T1000 (cell line): ENCODE results near the gene XNDC1N.
A peak's percentile ranks its signal among the peaks of the same experiment; 100 is the strongest.

Experiments used
- DNase-seq: peaks from one replicate; lab custom pipeline; 2025; ENCODE audit warnings: mixed read lengths; lab: John Stamatoyannopoulos, UW

The XNDC1N gene, protein sequence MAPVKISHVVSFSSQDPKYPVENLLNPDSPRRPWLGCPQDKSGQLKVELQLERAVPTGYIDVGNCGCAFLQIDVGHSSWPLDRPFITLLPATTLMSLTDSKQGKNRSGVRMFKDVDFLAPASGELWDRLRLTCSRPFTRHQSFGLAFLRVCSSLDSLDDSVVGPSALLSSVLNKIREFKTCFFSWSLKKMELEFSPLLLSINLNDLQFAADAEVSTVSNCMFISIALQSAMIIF

GRCh38 chr11:71927820-71928736, at the start of gene XNDC1N:
XNDC1N (minus strand) TSS chr11:71928594; CDS start chr11:71923353, 5,241 bp downstream.
- DNase-seq = peak; percentile 87

GRCh38 chr11:71977743-71978418, 49.5 kb upstream of the XNDC1N start:
- DNase-seq = no peak

- no peak for DNase-seq
These were observed 48.7 kb upstream of the XNDC1N start for GRCh38 chr11:71977090-71977489.

DNA sequence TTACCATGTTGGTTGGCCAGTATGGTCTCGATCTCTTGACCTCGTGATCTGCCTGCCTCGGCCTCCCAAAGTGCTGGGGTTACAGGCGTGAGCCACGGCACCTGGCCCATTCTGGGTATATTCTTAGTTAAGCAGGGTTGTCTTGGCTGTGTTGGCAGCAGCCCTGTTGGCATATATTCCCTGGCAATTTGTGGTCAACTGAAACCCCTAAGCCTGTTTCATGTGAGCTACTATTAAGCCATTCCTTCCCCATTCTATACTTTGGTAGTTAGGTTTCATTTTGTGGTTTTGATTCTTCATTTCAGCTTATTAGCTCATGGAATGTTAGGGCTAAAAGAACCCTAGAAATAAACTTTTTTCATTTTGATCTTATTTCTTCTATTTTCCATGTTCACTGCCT, 48.2 kb upstream of the XNDC1N start:
- DNase-seq = no peak

DNA sequence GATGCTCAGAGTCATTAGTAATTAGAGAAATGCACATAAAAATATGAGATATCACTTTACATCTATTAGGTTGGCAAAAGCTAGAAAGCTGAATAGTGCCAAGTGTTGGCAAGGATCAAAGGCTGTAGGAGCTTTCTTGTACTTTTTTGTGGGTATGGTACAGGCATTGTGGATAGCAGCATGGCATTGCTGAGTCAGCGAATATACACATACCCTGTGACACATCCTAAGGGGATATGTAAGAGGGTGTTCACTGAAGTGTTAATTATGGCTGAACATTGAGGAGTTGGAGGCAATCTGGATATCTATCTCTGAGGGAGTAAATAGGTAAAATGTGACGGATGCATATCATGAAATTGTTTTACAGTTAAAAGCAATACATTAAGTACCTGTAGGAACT, 43.3 kb upstream of the XNDC1N start:
- DNase-seq = no peak

- DNase-seq = no peak
These were observed 36.2 kb upstream of the XNDC1N start for GRCh38 chr11:71964641-71965040.

- no peak for DNase-seq
These were observed 35.1 kb upstream of the XNDC1N start for GRCh38 chr11:71963468-71963867.

GRCh38 chr11:71962428-71963038, 34.1 kb upstream of the XNDC1N start:
- no peak for DNase-seq

DNA sequence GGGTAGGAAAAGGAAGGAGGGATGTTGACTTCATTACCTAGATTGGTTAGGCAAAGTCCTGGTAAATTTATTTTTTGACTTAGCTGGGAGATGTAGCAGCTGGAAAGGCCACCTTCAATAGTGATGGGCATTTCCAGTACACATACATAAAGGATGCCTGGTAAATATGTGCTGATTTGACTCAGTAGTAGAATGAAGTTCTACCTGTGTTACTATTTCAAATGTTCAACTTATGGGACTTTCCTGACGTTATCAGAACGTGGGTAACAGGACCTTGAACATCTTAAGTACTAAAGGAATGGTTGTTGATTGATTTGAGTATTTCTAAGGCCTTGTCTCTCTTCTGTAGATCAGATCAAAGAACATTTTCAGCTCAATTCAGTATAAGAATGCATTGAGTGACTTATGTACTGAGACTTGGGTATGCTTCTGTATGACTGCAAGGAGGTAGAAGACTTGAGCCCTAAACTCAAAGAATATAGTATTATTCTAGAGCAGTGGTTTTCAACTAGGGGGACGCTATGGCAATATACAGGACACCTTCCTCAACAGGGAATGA, 27.6 kb upstream of the XNDC1N start:
- DNase-seq = no peak

DNA sequence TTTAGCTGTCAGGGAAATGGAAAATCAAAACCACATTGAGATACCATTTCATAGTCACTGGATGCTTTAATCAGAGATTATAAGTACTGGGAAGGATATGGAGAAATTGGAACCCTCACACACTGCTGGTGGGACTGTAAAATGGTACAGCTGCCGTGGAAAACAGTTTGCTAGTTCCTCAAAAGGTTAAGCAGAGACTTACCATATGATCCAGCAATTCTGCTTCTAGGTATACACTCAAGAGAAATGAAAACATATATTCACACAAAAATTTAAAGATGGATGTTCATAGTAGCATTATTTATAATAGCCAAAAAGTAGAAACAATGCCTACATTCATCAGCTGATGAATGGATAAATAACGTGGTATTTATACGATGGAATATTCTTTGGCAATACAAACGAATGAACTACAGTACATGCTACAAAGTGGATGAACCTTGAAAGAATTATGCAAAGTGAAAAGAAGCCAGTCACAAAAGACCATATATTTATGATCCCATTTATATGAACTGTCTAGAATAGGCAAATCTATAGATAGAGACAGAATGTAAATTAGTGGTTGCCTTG, 23.4 kb upstream of the XNDC1N start:
- DNase-seq = no peak

GRCh38 chr11:71949034-71949433, 20.6 kb upstream of the XNDC1N start:
- DNase-seq = no peak

- no peak for DNase-seq
These were observed 20.1 kb upstream of the XNDC1N start for GRCh38 chr11:71948314-71949027.

GRCh38 chr11:71947498-71947897, 19.1 kb upstream of the XNDC1N start:
- DNase-seq = no peak

- peak; percentile 12 for DNase-seq
These were observed 17.8 kb upstream of the XNDC1N start for GRCh38 chr11:71946144-71946571.

DNA sequence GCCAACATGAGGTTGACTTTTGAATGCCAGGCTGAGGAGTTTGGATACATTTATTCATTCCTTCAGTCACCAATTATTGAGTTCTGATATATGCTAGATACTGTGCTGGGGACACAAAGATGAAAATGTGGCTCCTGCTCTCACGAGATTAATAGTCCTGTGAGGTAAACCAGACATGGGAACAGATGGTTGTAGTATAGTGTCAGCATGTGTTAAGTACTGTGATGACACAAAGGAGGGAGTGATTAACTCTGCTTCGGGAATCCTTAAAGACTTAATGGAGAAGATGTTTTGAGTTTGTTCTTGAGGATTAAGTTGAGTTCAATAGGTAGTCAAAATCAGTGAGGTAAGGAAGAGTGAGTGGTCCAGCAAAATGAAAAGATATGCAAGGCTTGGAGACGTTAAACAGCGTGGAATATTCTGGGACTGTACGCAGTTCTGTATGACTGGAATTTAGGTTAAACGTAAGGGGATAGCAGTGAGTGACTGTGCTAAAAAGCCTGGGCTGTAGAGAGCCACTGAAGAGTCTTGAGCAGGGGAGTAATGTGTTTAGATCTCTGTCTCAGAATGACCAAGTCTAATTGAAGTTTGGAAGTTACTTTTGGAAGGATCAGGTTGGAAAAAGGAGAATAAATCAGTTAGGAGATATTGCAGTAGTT, 12.3 kb upstream of the XNDC1N start:
- DNase-seq = no peak

- no peak for DNase-seq
These were observed 9.4 kb upstream of the XNDC1N start for GRCh38 chr11:71937826-71938225.

- no peak for DNase-seq
These were observed 8.4 kb upstream of the XNDC1N start for GRCh38 chr11:71936825-71937224.

- no peak for DNase-seq
These were observed 7.0 kb upstream of the XNDC1N start for GRCh38 chr11:71935338-71935925.

- no peak for DNase-seq
These were observed 5.8 kb upstream of the XNDC1N start for GRCh38 chr11:71934213-71934612.
